Measurements from ENCODE around the gene DHX35. TPM values are rescaled to one million over a fixed set of nuclear protein-coding genes. Genes with fewer than 3 reads are reported as not detected.

Gene DHX35
- total and polyA plus RNA-seq, 2 of the 13 experiments (the other 11 are each of a cell fraction or from before 2014, with no cell fraction given) = 25.8 to 28.7 TPM

GRCh38 chr20:38999965-39000910, 38.1 kb downstream of the DHX35 start (continued):
- TF ChIP-seq ZNF597 (CRISPR knock-in tag; IDR thresholded peaks at IDR 0.05) (no peak), REL (CRISPR knock-in tag; conservative IDR thresholded peaks at IDR 0.05) (no peak), SMARCC2 (IDR thresholded peaks at IDR 0.05) (no peak), STAG1 (CRISPR knock-in tag; IDR thresholded peaks at IDR 0.05) (no peak), ARID2 (CRISPR knock-in tag; IDR thresholded peaks at IDR 0.05; ENCODE audit: borderline replicate concordance) (no peak), ZNF574 (CRISPR knock-in tag; IDR thresholded peaks at IDR 0.05) (no peak), ZNF567 (CRISPR knock-in tag; IDR thresholded peaks at IDR 0.05; ENCODE audit: borderline replicate concordance) (no peak), ZNF703 (CRISPR knock-in tag; IDR thresholded peaks at IDR 0.05; ENCODE audit: borderline replicate concordance) (no peak), CTCF (CRISPR knock-in tag; IDR thresholded peaks at IDR 0.05) (no peak), MXD3 (CRISPR knock-in tag; IDR thresholded peaks at IDR 0.05) (no peak), ZNF501 (CRISPR knock-in tag; IDR thresholded peaks at IDR 0.05) (no peak), PHB2 (IDR thresholded peaks at IDR 0.05; ENCODE audit: partially characterized antibody) (no peak), CEBPG (CRISPR knock-in tag; IDR thresholded peaks at IDR 0.05) (0 out of 2 replicates have a peak, but pooled peaks have one; percentile 14), ATAD3A (CRISPR knock-in tag; IDR thresholded peaks at IDR 0.05) (no peak), JARID2 (CRISPR knock-in tag; IDR thresholded peaks at IDR 0.05; ENCODE audit: insufficient replicate concordance) (no peak), ZNF121 (CRISPR knock-in tag; IDR thresholded peaks at IDR 0.05) (no peak), HDAC2 (CRISPR knock-in tag; IDR thresholded peaks at IDR 0.05) (no peak), RBM22 (optimal IDR thresholded peaks at IDR 0.05; ENCODE audit: low read length) (no peak), HES4 (CRISPR knock-in tag; IDR thresholded peaks at IDR 0.05; ENCODE audit: borderline replicate concordance) (no peak), ZNF598 (CRISPR knock-in tag; IDR thresholded peaks at IDR 0.05; ENCODE audit: borderline replicate concordance) (no peak), ZNF619 (CRISPR knock-in tag; IDR thresholded peaks at IDR 0.05) (no peak), ATF4 (CRISPR knock-in tag; IDR thresholded peaks at IDR 0.05) (peak in 1 of 2 experiments; percentile 65; a peak in 2 of 4 replicates), ZNF530 (CRISPR knock-in tag; IDR thresholded peaks at IDR 0.05; ENCODE audit: low read depth) (no peak)

All from HepG2 (cell line).